ENCODE results near the gene ZNF765. TPM values are rescaled to one million over a fixed set of nuclear protein-coding genes. Genes with fewer than 3 reads are reported as not detected.
"Not testable (repeated sequence)": the region's sequence is repeated elsewhere in the genome, so short reads cannot be mapped to it uniquely, and the experiment has no call there.

Gene ZNF765
- total RNA-seq, 1 experiment from 2014 or later: 6.9 TPM

- no peak overlapping the region for H3K4me3 ChIP-seq
- no peaks in the 10 kb centered on the region; the same call in 1 of the 2 replicates for H3K36me3 ChIP-seq
- peaks cover 4% of the 10 kb centered on the region for H3K9me3 ChIP-seq
- peak; percentile 7 for DNase-seq
- no peaks in the 10 kb centered on the region for H3K27me3 ChIP-seq
Observed at GRCh38 chr19:53463263-53463662, 68.3 kb downstream of the ZNF765 start.

- Histone ChIP-seq H3K36me3 (no peaks in the 10 kb centered on the region), H3K9me3 (no peaks in the 10 kb centered on the region), H3K4me3 (no peak overlapping the region), H3K27me3 (no peaks in the 10 kb centered on the region)
- DNase-seq: no peak
Observed at GRCh38 chr19:53466726-53467484, 72.0 kb downstream of the ZNF765 start.

- Histone ChIP-seq H3K9me3 (no peaks in the 10 kb centered on the region), H3K4me3 (no peak within 1 kb of the TSS), H3K27me3 (no peaks in the 10 kb centered on the region), H3K36me3 (no peaks in the 10 kb centered on the region)
- DNase-seq: peak; percentile 29
Observed at GRCh38 chr19:53467485-53468262, 72.7 kb downstream of the ZNF765 start, which contains the start of gene ZNF813. TSS of gene ZNF813 (plus strand) at chr19:53467733. CDS start at chr19:53483823, 16,090 bp downstream.

GRCh38 chr19:53468628-53469027 lies 73.7 kb downstream of the ZNF765 start:
- not testable (repeated sequence) for H3K36me3 ChIP-seq, H3K9me3 ChIP-seq, H3K27me3 ChIP-seq, DNase-seq, H3K4me3 ChIP-seq

- DNase-seq: no peak
- H3K9me3 ChIP-seq: no peaks in the 10 kb centered on the region
- H3K36me3 ChIP-seq: no peaks in the 10 kb centered on the region
- H3K4me3 ChIP-seq: no peak overlapping the region
- no peaks in the 10 kb centered on the region for H3K27me3 ChIP-seq
Observed at GRCh38 chr19:53471916-53472315, 77.0 kb downstream of the ZNF765 start.

- not testable (repeated sequence) for H3K9me3 ChIP-seq, H3K36me3 ChIP-seq, DNase-seq, H3K4me3 ChIP-seq, H3K27me3 ChIP-seq
Observed at GRCh38 chr19:53474832-53475231, 79.9 kb downstream of the ZNF765 start.

GRCh38 chr19:53475470-53475869 lies 80.5 kb downstream of the ZNF765 start:
- not testable (repeated sequence) for H3K4me3 ChIP-seq, H3K36me3 ChIP-seq, H3K27me3 ChIP-seq, DNase-seq, H3K9me3 ChIP-seq

Other genes starting within 250 kb of the ZNF765 start
- 0.69 and 1.5 TPM in 2 replicates for gene ZNF347, start 236.1 kb upstream of the ZNF765 start, total RNA-seq (2014; rRNA removed; shearing (Covaris generic); ENCODE audit: low replicate concordance)
- not detected in 2 replicates for gene ZNF665, start 201.8 kb upstream of the ZNF765 start, total RNA-seq (2014; rRNA removed; shearing (Covaris generic); ENCODE audit: low replicate concordance)
- gene ZNF677, start 140.3 kb upstream of the ZNF765 start, total RNA-seq (2014; rRNA removed; shearing (Covaris generic); ENCODE audit: low replicate concordance): 0.59 and 4.7 TPM in 2 replicates
- gene VN1R2, start 136.9 kb upstream of the ZNF765 start, total RNA-seq (2014; rRNA removed; shearing (Covaris generic); ENCODE audit: low replicate concordance): not detected in 2 replicates
- not detected in 2 replicates for gene VN1R4, start 127.4 kb upstream of the ZNF765 start, total RNA-seq (2014; rRNA removed; shearing (Covaris generic); ENCODE audit: low replicate concordance)
- gene ZNF845, start 61.4 kb upstream of the ZNF765 start, total RNA-seq (2014; rRNA removed; shearing (Covaris generic); ENCODE audit: low replicate concordance): 2.6 and 11.8 TPM in 2 replicates
- gene ZNF525, start 29.4 kb upstream of the ZNF765 start, total RNA-seq (2014; rRNA removed; shearing (Covaris generic); ENCODE audit: low replicate concordance): 1.1 and 2.7 TPM in 2 replicates
- gene ZNF761, start 36.8 kb downstream of the ZNF765 start, total RNA-seq (2014; rRNA removed; shearing (Covaris generic); ENCODE audit: low replicate concordance): 9.7 and 14.4 TPM in 2 replicates
- gene ZNF813, start 72.6 kb downstream of the ZNF765 start, total RNA-seq (2014; rRNA removed; shearing (Covaris generic); ENCODE audit: low replicate concordance): not detected in 2 replicates
- 2.6 and 11.9 TPM in 2 replicates for gene ZNF331, start 143.0 kb downstream of the ZNF765 start, total RNA-seq (2014; rRNA removed; shearing (Covaris generic); ENCODE audit: low replicate concordance)
- not detected in 2 replicates for gene DPRX, start 236.8 kb downstream of the ZNF765 start, total RNA-seq (2014; rRNA removed; shearing (Covaris generic); ENCODE audit: low replicate concordance)